GM18873 (cell line): ENCODE data around the gene ITPK1.
"Not testable (repeated sequence)": the region's sequence is repeated elsewhere in the genome, so short reads cannot be mapped to it uniquely, and the experiment has no call there.

Experiments used
- ATAC-seq: cut with Tn5 transposase; IDR thresholded peaks from one replicate; pipeline ENCODE4 v1.9.1; 2021; ENCODE audit warnings: mild to moderate bottlenecking, moderate library complexity, moderate number of reproducible peaks; ENCODE audit not compliant: unreplicated experiment, low FRiP score

The ITPK1 gene

GRCh38 chr14:93064411-93065271 lies 51.1 kb downstream of the ITPK1 start:
- no peak for ATAC-seq

GRCh38 chr14:93063393-93063792 lies 52.3 kb downstream of the ITPK1 start:
- no peak for ATAC-seq

- no peak for ATAC-seq
Observed at GRCh38 chr14:93062890-93063289, 52.8 kb downstream of the ITPK1 start.

GRCh38 chr14:93062013-93062412 lies 53.7 kb downstream of the ITPK1 start:
- not testable (repeated sequence) for ATAC-seq

- no peak for ATAC-seq
Observed at GRCh38 chr14:93061380-93062012, 54.2 kb downstream of the ITPK1 start.

- ATAC-seq: no peak
Observed at GRCh38 chr14:93060841-93061240, 54.9 kb downstream of the ITPK1 start.

GRCh38 chr14:93059917-93060545 lies 55.7 kb downstream of the ITPK1 start:
- no peak for ATAC-seq

GRCh38 chr14:93059260-93059659 lies 56.5 kb downstream of the ITPK1 start:
- no peak for ATAC-seq

- no peak for ATAC-seq
Observed at GRCh38 chr14:93057586-93058280, 58.0 kb downstream of the ITPK1 start.

GRCh38 chr14:93056840-93057585 lies 58.7 kb downstream of the ITPK1 start:
- no peak for ATAC-seq

- no peak for ATAC-seq
Observed at GRCh38 chr14:93056166-93056839, 59.4 kb downstream of the ITPK1 start.

- no peak for ATAC-seq
Observed at GRCh38 chr14:93055651-93056115, 60.0 kb downstream of the ITPK1 start.

- ATAC-seq: no peak
Observed at GRCh38 chr14:93054876-93055275, 60.8 kb downstream of the ITPK1 start.

GRCh38 chr14:93054006-93054405 lies 61.7 kb downstream of the ITPK1 start:
- ATAC-seq: no peak

GRCh38 chr14:93051600-93052546 lies 63.9 kb downstream of the ITPK1 start:
- ATAC-seq: no peak

- ATAC-seq: no peak
Observed at GRCh38 chr14:93050761-93051160, 65.0 kb downstream of the ITPK1 start.

- no peak for ATAC-seq
Observed at GRCh38 chr14:93049867-93050331, 65.8 kb downstream of the ITPK1 start.

- no peak for ATAC-seq
Observed at GRCh38 chr14:93049315-93049714, 66.4 kb downstream of the ITPK1 start.
